Astrocyte (in vitro differentiated cells and primary cell): Measurements from ENCODE around the gene ANTXR1. TPM values are rescaled to one million over a fixed set of nuclear protein-coding genes. Genes with fewer than 3 reads are reported as not detected.

Source experiments
- DNase-seq: peaks from one replicate; pipeline ENCODE4 v3.0.0-alpha.2; 2010; ENCODE audit warnings: low read depth
- FAIRE-seq: peaks from 2 replicates; lab custom pipeline; 2011; peaks lifted over from hg19 to GRCh38; lab: Jason Lieb, UNC
- H2AFZ ChIP-seq: 2 replicates; pipeline ENCODE4 v1.6.0; 2012; ENCODE audit warnings: low read depth, low read length, inconsistent platforms
- H3K27ac ChIP-seq: 2 replicates; pipeline ENCODE4 v1.5.1; 2011; ENCODE audit warnings: low read depth, low read length, inconsistent platforms
- H3K27me3 ChIP-seq: 2 replicates; pipeline ENCODE4 v1.6.0; 2011; ENCODE audit warnings: low read length, inconsistent platforms; ENCODE audit not compliant: insufficient read depth
- H3K36me3 ChIP-seq: 2 replicates; pipeline ENCODE4 v1.5.1; 2011; ENCODE audit warnings: low read length, inconsistent platforms; ENCODE audit not compliant: insufficient read depth
- H3K4me1 ChIP-seq: 2 replicates; pipeline ENCODE4 v1.5.1; 2011; ENCODE audit warnings: low read length, inconsistent platforms; ENCODE audit not compliant: insufficient read depth
- H3K4me2 ChIP-seq: 2 replicates; pipeline ENCODE4 v1.6.0; 2012; ENCODE audit warnings: low read length, inconsistent platforms
- H3K4me3 ChIP-seq: 2 replicates; pipeline ENCODE4 v1.5.1; 2011; ENCODE audit warnings: low read depth, mild to moderate bottlenecking, low read length, inconsistent platforms; ENCODE audit not compliant: insufficient read depth
- H3K79me2 ChIP-seq: 2 replicates; pipeline ENCODE4 v1.6.0; 2012; ENCODE audit warnings: mild to moderate bottlenecking, low read length, inconsistent platforms; ENCODE audit not compliant: insufficient read depth
- H3K9ac ChIP-seq: 2 replicates; pipeline ENCODE4 v1.6.0; 2012; ENCODE audit warnings: mild to moderate bottlenecking, low read length, inconsistent platforms
- H3K9me3 ChIP-seq: 2 replicates; pipeline ENCODE4 v1.5.1; 2012; ENCODE audit warnings: low read depth, mild to moderate bottlenecking, low read length, inconsistent platforms; ENCODE audit not compliant: insufficient read depth
- H4K20me1 ChIP-seq: 2 replicates; pipeline ENCODE4 v1.6.0; 2012; ENCODE audit warnings: low read length, inconsistent platforms; ENCODE audit not compliant: insufficient read depth
- H3K27ac Mint-ChIP-seq: one replicate; pipeline ENCODE4 v1.8.0; 2021; ENCODE audit warnings: mild to moderate bottlenecking, mixed read lengths; ENCODE audit not compliant: unreplicated experiment
- H3K27me3 Mint-ChIP-seq: one replicate; pipeline ENCODE4 v1.8.0; 2021; ENCODE audit warnings: low read depth, mixed read lengths; ENCODE audit not compliant: unreplicated experiment
- H3K36me3 Mint-ChIP-seq: one replicate; pipeline ENCODE4 v1.8.0; 2021; ENCODE audit warnings: low read depth, mixed read lengths; ENCODE audit not compliant: unreplicated experiment
- H3K4me1 Mint-ChIP-seq: one replicate; pipeline ENCODE4 v1.8.0; 2021; ENCODE audit warnings: low read depth, mixed read lengths; ENCODE audit not compliant: unreplicated experiment
- H3K4me3 Mint-ChIP-seq: one replicate; pipeline ENCODE4 v1.8.0; 2021; ENCODE audit warnings: mild to moderate bottlenecking, moderate library complexity, mixed read lengths; ENCODE audit not compliant: unreplicated experiment
- H3K9me3 Mint-ChIP-seq: one replicate; pipeline ENCODE4 v1.8.0; 2021; ENCODE audit warnings: mild to moderate bottlenecking, mixed read lengths; ENCODE audit not compliant: unreplicated experiment
- CTCF ChIP-seq: IDR thresholded peaks from 2 replicates; pipeline ENCODE4 v1.5.1; 2011; ENCODE audit warnings: low read depth, mild to moderate bottlenecking, inconsistent platforms, low read length, moderate library complexity; ENCODE audit not compliant: insufficient read depth
- EZH2 ChIP-seq: IDR thresholded peaks from 2 replicates; pipeline ENCODE4 v1.6.1; 2012; ENCODE audit warnings: mild to moderate bottlenecking, low read length, inconsistent platforms; ENCODE audit not compliant: insufficient read depth
- total RNA-seq: library from RNA; stranded (reverse); gene quantifications from 2 replicates; pipeline ENCODE4 v1.2.1, GENCODE V29; 2021

Gene ANTXR1
- total RNA-seq, 1 donor from 2014 or later: 67.8 TPM

- H3K9me3 Mint-ChIP-seq: peaks cover 3% of the 10 kb centered on the region
- H3K9ac ChIP-seq: no peak overlapping the region
- FAIRE-seq (no peak), DNase-seq (no peak)
- peaks cover 13% of the 10 kb centered on the region for H3K36me3 Mint-ChIP-seq
- peaks cover 25% of the 10 kb centered on the region for H3K4me1 Mint-ChIP-seq
- no peak overlapping the region for H3K27ac ChIP-seq
- no peaks in the 10 kb centered on the region for H3K27me3 Mint-ChIP-seq
- peaks cover 34% of the 10 kb centered on the region for H3K4me1 ChIP-seq
- no peak overlapping the region for H2AFZ ChIP-seq
- H3K36me3 ChIP-seq: no peaks in the 10 kb centered on the region
- TF ChIP-seq EZH2 (no peak), CTCF (no peak)
- H3K4me3 Mint-ChIP-seq: no peak overlapping the region
- no peaks in the 10 kb centered on the region for H3K79me2 ChIP-seq
- no peaks in the 10 kb centered on the region for H3K27me3 ChIP-seq
- no peak overlapping the region for H3K27ac Mint-ChIP-seq
- peak overlapping the region; percentile 53 for H3K4me2 ChIP-seq
- H4K20me1 ChIP-seq: no peaks in the 10 kb centered on the region
- no peak overlapping the region for H3K4me3 ChIP-seq
- no peaks in the 10 kb centered on the region for H3K9me3 ChIP-seq
Observed at GRCh38 chr2:69217333-69218080, 204.5 kb downstream of the ANTXR1 start.

DNA sequence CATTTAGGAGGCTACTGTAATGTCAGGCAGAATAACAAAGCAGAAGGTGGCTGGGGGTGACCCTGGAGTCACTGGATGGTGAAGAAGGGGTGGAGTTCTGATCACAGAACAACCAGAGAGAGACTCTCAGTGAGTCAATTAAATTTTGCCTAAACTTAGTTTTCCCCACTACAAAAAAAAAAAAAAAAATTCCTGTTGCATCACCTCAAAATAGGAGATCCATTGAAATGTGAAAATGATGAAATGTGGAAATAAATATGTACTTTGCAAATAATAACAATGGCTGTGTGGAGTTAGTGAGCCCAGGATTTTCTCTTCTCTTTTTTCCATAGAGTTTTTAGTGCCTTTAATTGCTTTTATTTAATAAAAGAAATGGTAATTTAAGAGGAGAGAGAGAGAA lies 208.5 kb downstream of the ANTXR1 start:
- peaks cover 38% of the 10 kb centered on the region for H3K4me1 ChIP-seq
- TF ChIP-seq CTCF: no peak

More for the DNA sequence above, 208.5 kb downstream of the ANTXR1 start:
- no peaks in the 10 kb centered on the region for H3K27me3 Mint-ChIP-seq
- H3K9me3 Mint-ChIP-seq: peaks cover 2% of the 10 kb centered on the region
- Histone ChIP-seq H3K36me3 (no peaks in the 10 kb centered on the region), H2AFZ (no peak overlapping the region), H3K79me2 (no peaks in the 10 kb centered on the region), H3K4me3 (no peak overlapping the region), H3K4me2 (peak overlapping the region; percentile 41), H3K27ac (peak overlapping the region; percentile 44), H3K27me3 (no peaks in the 10 kb centered on the region), H3K9ac (no peak overlapping the region), H3K9me3 (no peaks in the 10 kb centered on the region), H4K20me1 (no peaks in the 10 kb centered on the region)
- peaks cover 58% of the 10 kb centered on the region for H3K4me1 Mint-ChIP-seq
- FAIRE-seq: no peak
- H3K36me3 Mint-ChIP-seq: peaks cover 2% of the 10 kb centered on the region
- DNase-seq: no peak
- H3K4me3 Mint-ChIP-seq: no peak overlapping the region
- peak overlapping the region; percentile 67 for H3K27ac Mint-ChIP-seq
